H9 (cell line): Measurements from ENCODE around the gene SLC25A25. TPM values are rescaled to one million over a fixed set of nuclear protein-coding genes. Genes with fewer than 3 reads are reported as not detected.

Experiments used
- DNase-seq: peaks from one replicate; pipeline ENCODE4 v3.0.0-alpha.2; 2017
- H2AFZ ChIP-seq: one replicate; pipeline ENCODE4 v1.6.1; 2013; ENCODE audit warnings: mild to moderate bottlenecking, low read length, control low read depth, moderate library complexity
- H2AK5ac ChIP-seq: 2 replicates; pipeline ENCODE4 v1.6.1; 2013; ENCODE audit warnings: low read length, control low read depth, mixed read lengths; ENCODE audit not compliant: insufficient read length
- H2BK120ac ChIP-seq: one replicate; pipeline ENCODE4 v1.6.1; 2013; ENCODE audit warnings: low read depth, mild to moderate bottlenecking, low read length, control low read depth, inconsistent platforms; ENCODE audit not compliant: poor library complexity, severe bottlenecking
- H2BK12ac ChIP-seq: 2 replicates; pipeline ENCODE4 v1.6.1; 2013; ENCODE audit warnings: low read length, control low read depth, mixed read lengths, low read depth; ENCODE audit not compliant: insufficient read length
- H2BK15ac ChIP-seq: 2 replicates; pipeline ENCODE4 v1.6.1; 2013; ENCODE audit warnings: low read depth, low read length, control low read depth
- H2BK20ac ChIP-seq: one replicate; pipeline ENCODE4 v1.6.1; 2013; ENCODE audit warnings: low read depth, mild to moderate bottlenecking, low read length, control low read depth, inconsistent platforms; ENCODE audit not compliant: poor library complexity, severe bottlenecking
- H2BK5ac ChIP-seq: 2 replicates; pipeline ENCODE4 v1.6.1; 2013; ENCODE audit warnings: low read length, control low read depth, mixed read lengths; ENCODE audit not compliant: insufficient read length
- H3K14ac ChIP-seq: 2 replicates; pipeline ENCODE4 v1.6.1; 2013; ENCODE audit warnings: low read length, control low read depth; ENCODE audit not compliant: insufficient read depth
- H3K18ac ChIP-seq: 2 replicates; pipeline ENCODE4 v1.6.1; 2013; ENCODE audit warnings: low read depth, mild to moderate bottlenecking, mixed read lengths, low read length, control low read depth; ENCODE audit not compliant: insufficient read length
- H3K23ac ChIP-seq: 2 replicates; pipeline ENCODE4 v1.6.1; 2013; ENCODE audit warnings: low read length, control low read depth, mixed read lengths, low read depth; ENCODE audit not compliant: insufficient read length
- H3K23me2 ChIP-seq: 2 replicates; pipeline ENCODE4 v1.6.1; 2013; ENCODE audit warnings: low read depth, mild to moderate bottlenecking, mixed read lengths, low read length, control low read depth; ENCODE audit not compliant: insufficient read length, poor library complexity, severe bottlenecking
- H3K27ac ChIP-seq: 2 replicates; pipeline ENCODE4 v1.5.1; 2013; ENCODE audit warnings: low read length, control low read depth, mixed read lengths, low read depth; ENCODE audit not compliant: insufficient read length
- H3K27me3 ChIP-seq: 2 replicates; pipeline ENCODE4 v1.6.1; 2013; ENCODE audit warnings: low read length, control low read depth, inconsistent platforms; ENCODE audit not compliant: insufficient read depth
- H3K4ac ChIP-seq: 2 replicates; pipeline ENCODE4 v1.6.1; 2013; ENCODE audit warnings: low read depth, mild to moderate bottlenecking, control low read depth, inconsistent platforms, low read length, moderate library complexity
- H3K4me1 ChIP-seq: 2 replicates; pipeline ENCODE4 v1.6.1; 2013; ENCODE audit warnings: low read length, control low read depth, inconsistent platforms; ENCODE audit not compliant: insufficient read depth
- H3K4me2 ChIP-seq: 2 replicates; pipeline ENCODE4 v1.6.1; 2013; ENCODE audit warnings: low read length, control low read depth, mixed read lengths; ENCODE audit not compliant: insufficient read length, insufficient read depth
- H3K56ac ChIP-seq: 2 replicates; pipeline ENCODE4 v1.6.1; 2013; ENCODE audit warnings: low read depth, mild to moderate bottlenecking, mixed read lengths, low read length, control low read depth; ENCODE audit not compliant: insufficient read length
- H3K79me1 ChIP-seq: 2 replicates; pipeline ENCODE4 v1.6.1; 2013; ENCODE audit warnings: low read depth, mild to moderate bottlenecking, moderate library complexity, low read length, control low read depth, inconsistent platforms; ENCODE audit not compliant: insufficient read depth, poor library complexity, severe bottlenecking
- H3K79me2 ChIP-seq: 2 replicates; pipeline ENCODE4 v1.6.1; 2013; ENCODE audit warnings: low read length, control low read depth, inconsistent platforms; ENCODE audit not compliant: insufficient read depth
- H3K9ac ChIP-seq: 2 replicates; pipeline ENCODE4 v1.6.1; 2013; ENCODE audit warnings: low read length, control low read depth, mixed read lengths; ENCODE audit not compliant: insufficient read length; ENCODE audit errors: extremely low read depth
- H3K9me3 ChIP-seq: one replicate; pipeline ENCODE4 v1.6.1; 2013; ENCODE audit warnings: low read depth, low read length, inconsistent platforms; ENCODE audit not compliant: control insufficient read depth
- H3T11ph ChIP-seq: one replicate; pipeline ENCODE4 v1.6.1; 2013; ENCODE audit warnings: mild to moderate bottlenecking, low read length, control low read depth, inconsistent platforms
- H4K20me1 ChIP-seq: one replicate; pipeline ENCODE4 v1.6.1; 2013; ENCODE audit not compliant: control insufficient read depth, insufficient read length, insufficient read depth
- H4K5ac ChIP-seq: 2 replicates; pipeline ENCODE4 v1.6.1; 2013; ENCODE audit warnings: low read depth, mild to moderate bottlenecking, mixed read lengths, low read length, control low read depth; ENCODE audit not compliant: insufficient read length
- H4K8ac ChIP-seq: replicated peaks from 2 replicates; pipeline ENCODE4 v1.6.1; 2013; ENCODE audit warnings: low read length, control low read depth, mixed read lengths, low read depth; ENCODE audit not compliant: insufficient read length
- H4K91ac ChIP-seq: 2 replicates; pipeline ENCODE4 v1.6.1; 2013; ENCODE audit warnings: low read depth, mild to moderate bottlenecking, moderate library complexity, mixed read lengths, low read length, control low read depth; ENCODE audit not compliant: insufficient read length
- H3K27ac Mint-ChIP-seq, 3 experiments: 2 replicates in 2 of 3; 3 replicates in 1 of 3; pipeline ENCODE4 v1.8.0; 2020 to 2021; ENCODE audit warnings: mixed read lengths in 3 of 3, mild to moderate bottlenecking in 1 of 3, moderate library complexity in 1 of 3
- H3K27me3 Mint-ChIP-seq: 2 replicates; pipeline ENCODE4 v1.8.0; 2021; ENCODE audit warnings: low read depth, mild to moderate bottlenecking, moderate library complexity, mixed read lengths
- H3K36me3 Mint-ChIP-seq, 3 experiments: 2 replicates in 2 of 3; 3 replicates in 1 of 3; pipeline ENCODE4 v1.8.0; 2020 to 2021; ENCODE audit warnings: low read depth in 3 of 3, mixed read lengths in 3 of 3; ENCODE audit not compliant: insufficient read depth in 1 of 3
- H3K4me1 Mint-ChIP-seq, 2 experiments: 2 replicates each; pipeline ENCODE4 v1.8.0; 2020; ENCODE audit warnings: mixed read lengths in 2 of 2
- H3K4me3 Mint-ChIP-seq, 2 experiments: 2 replicates in 1 of 2; 3 replicates in 1 of 2; pipeline ENCODE4 v1.8.0; 2020 to 2021; ENCODE audit warnings: mild to moderate bottlenecking in 2 of 2, mixed read lengths in 2 of 2, moderate library complexity in 1 of 2
- H3K9me3 Mint-ChIP-seq, 2 experiments: 2 replicates in 1 of 2; 3 replicates in 1 of 2; pipeline ENCODE4 v1.8.0; 2020; ENCODE audit warnings: mild to moderate bottlenecking in 2 of 2, mixed read lengths in 2 of 2, moderate library complexity in 1 of 2
- CTCF ChIP-seq: fragments of 200-600 bp; sonication (generic); conservative IDR thresholded peaks from 3 replicates; pipeline ENCODE4 v1.8.0; 2021; ENCODE audit warnings: antibody characterized with exemption, mild to moderate bottlenecking
- WGBS: extraction: QIAGEN DNeasy Blood & Tissue Kit; methylation state at CpG from one replicate; pipeline ENCODE4 v1.1.7; 2013; ENCODE audit warnings: missing lambda C conversion rate, low lambda C conversion rate, mixed read lengths; ENCODE audit not compliant: insufficient read length; ENCODE audit errors: extremely low coverage; 5-methylcytosine and 5-hydroxymethylcytosine counted together
- total RNA-seq: library from RNA; stranded (reverse); gene quantifications from 2 replicates; pipeline ENCODE4 v1.2.1, GENCODE V29; 2021

The SLC25A25 gene
- total RNA-seq, 1 experiment from 2014 or later: 16.9 TPM

DNA sequence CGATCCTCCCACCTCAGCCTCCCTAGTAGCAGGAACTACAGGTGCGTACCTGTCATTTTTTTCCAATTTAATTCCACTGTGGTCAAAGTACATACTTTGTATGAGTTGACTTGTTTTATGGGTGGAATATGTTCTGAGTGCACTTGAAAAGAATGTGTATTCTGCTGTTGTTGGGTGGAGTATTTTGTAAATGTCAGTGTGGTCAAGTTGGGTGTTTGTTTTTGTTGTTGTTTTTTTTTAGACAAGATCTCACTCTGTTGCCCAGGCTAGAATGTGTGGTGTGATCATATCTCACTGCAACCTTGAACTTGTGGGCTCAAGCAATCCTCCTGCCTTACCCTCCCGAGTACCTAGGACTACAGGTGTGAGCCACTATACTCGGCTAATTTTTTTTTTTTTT, 17.9 kb downstream of the SLC25A25 start:
- no peaks in the 10 kb centered on the region for H3K4me1 ChIP-seq
- no peak overlapping the region for H3K4ac ChIP-seq

More for the DNA sequence above, 17.9 kb downstream of the SLC25A25 start:
- Histone ChIP-seq H3K27me3 (no peaks in the 10 kb centered on the region), H3K79me1 (peaks cover 3% of the 10 kb centered on the region), H4K91ac (no peak overlapping the region), H3K14ac (no peak overlapping the region), H2BK20ac (no peak overlapping the region), H3K9me3 (no peaks in the 10 kb centered on the region), H2BK5ac (no peak overlapping the region), H2BK120ac (no peak overlapping the region), H3K9ac (no peak overlapping the region), H3K23me2 (no peaks in the 10 kb centered on the region), H3K79me2 (no peaks in the 10 kb centered on the region; the same call in 1 of the 2 replicates), H3K23ac (no peak overlapping the region), H4K20me1 (no peaks in the 10 kb centered on the region), H2BK12ac (no peak overlapping the region), H3T11ph (no peak overlapping the region), H2AK5ac (no peak overlapping the region), H3K18ac (no peak overlapping the region), H2BK15ac (no peak overlapping the region), H3K4me2 (no peak overlapping the region), H3K56ac (no peak overlapping the region), H3K27ac (no peak overlapping the region), H4K5ac (no peak overlapping the region), H2AFZ (no peak overlapping the region), H4K8ac (no peak overlapping the region)
- Mint-ChIP-seq H3K4me1 (peaks cover 19 to 25% of the 10 kb centered on the region in 2 experiments), H3K9me3 (no peaks in the 10 kb centered on the region), H3K36me3 (peaks cover 0 to 5% (median 1%) of the 10 kb centered on the region in 3 experiments; a peak in 4 of 7 replicates), H3K4me3 (no peak overlapping the region), H3K27ac (no peak overlapping the region), H3K27me3 (no peaks in the 10 kb centered on the region)
- DNase-seq: no peak
- no peak for TF ChIP-seq CTCF
- WGBS: no CpG with 5 or more reads among the region's 4 CpGs
